Osteocyte (in vitro differentiated cells): ENCODE results near the gene DDB1. TPM values are rescaled to one million over a fixed set of nuclear protein-coding genes. Genes with fewer than 3 reads are reported as not detected.

Experiments used
- DNase-seq: peaks from one replicate; pipeline ENCODE4 v3.0.0; 2021; ENCODE audit warnings: mixed read lengths; ENCODE audit not compliant: unreplicated experiment; ENCODE audit errors: extremely low spot score
- H3K27ac Mint-ChIP-seq: one replicate; pipeline ENCODE4 v1.8.0; 2021; ENCODE audit warnings: mild to moderate bottlenecking, mixed read lengths; ENCODE audit not compliant: unreplicated experiment
- H3K27me3 Mint-ChIP-seq: one replicate; pipeline ENCODE4 v1.8.0; 2021; ENCODE audit warnings: mixed read lengths; ENCODE audit not compliant: unreplicated experiment
- H3K36me3 Mint-ChIP-seq: one replicate; pipeline ENCODE4 v1.8.0; 2021; ENCODE audit warnings: mixed read lengths; ENCODE audit not compliant: unreplicated experiment
- H3K4me1 Mint-ChIP-seq: one replicate; pipeline ENCODE4 v1.8.0; 2021; ENCODE audit warnings: mixed read lengths; ENCODE audit not compliant: unreplicated experiment
- H3K4me3 Mint-ChIP-seq: one replicate; pipeline ENCODE4 v1.8.0; 2021; ENCODE audit warnings: mild to moderate bottlenecking, moderate library complexity, mixed read lengths; ENCODE audit not compliant: unreplicated experiment
- H3K9me3 Mint-ChIP-seq: one replicate; pipeline ENCODE4 v1.8.0; 2021; ENCODE audit warnings: mixed read lengths; ENCODE audit not compliant: unreplicated experiment
- CTCF ChIP-seq: fragments of 200-600 bp; sonication (generic); IDR thresholded peaks from 2 replicates; pipeline ENCODE4 v1.5.0; 2021; ENCODE audit warnings: antibody characterized with exemption, mild to moderate bottlenecking, moderate library complexity
- total RNA-seq: library from RNA; stranded (reverse); gene quantifications from 2 replicates; pipeline ENCODE4 v1.2.1, GENCODE V29; 2021

Gene DDB1
- total RNA-seq, 1 donor from 2014 or later, result 266 TPM

DNA sequence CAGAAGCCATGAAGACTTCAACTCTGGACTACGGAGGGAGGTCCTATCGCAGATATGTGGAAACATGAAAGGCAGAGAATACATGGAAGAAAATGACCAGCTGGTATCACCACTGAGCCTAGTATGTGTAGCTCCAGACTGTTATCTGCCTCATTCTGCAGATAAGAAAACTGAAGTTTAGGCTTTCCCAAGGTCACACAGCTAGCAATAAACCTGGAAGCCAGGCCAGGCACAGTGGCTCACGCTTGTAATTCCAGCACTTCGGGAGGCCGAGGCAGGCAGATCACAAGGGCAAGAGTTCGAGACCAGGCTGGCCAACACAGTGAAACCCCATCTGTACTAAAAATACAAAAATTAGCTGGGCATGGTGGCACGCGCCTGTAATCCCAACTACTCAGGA lies 22.2 kb downstream of the DDB1 start:
- Mint-ChIP-seq H3K4me1 (no peaks in the 10 kb centered on the region), H3K4me3 (no peak overlapping the region), H3K36me3 (peaks cover 24% of the 10 kb centered on the region), H3K27ac (no peak overlapping the region), H3K27me3 (no peaks in the 10 kb centered on the region), H3K9me3 (no peaks in the 10 kb centered on the region)
- DNase-seq, result no peak
- TF ChIP-seq CTCF, result no peak

GRCh38 chr11:61309739-61310138 lies 23.2 kb downstream of the DDB1 start:
- Mint-ChIP-seq H3K27ac (no peak overlapping the region), H3K27me3 (no peaks in the 10 kb centered on the region), H3K4me1 (no peaks in the 10 kb centered on the region), H3K36me3 (peaks cover 25% of the 10 kb centered on the region), H3K4me3 (no peak overlapping the region), H3K9me3 (no peaks in the 10 kb centered on the region)
- no peak for DNase-seq
- TF ChIP-seq CTCF, result no peak

DNA sequence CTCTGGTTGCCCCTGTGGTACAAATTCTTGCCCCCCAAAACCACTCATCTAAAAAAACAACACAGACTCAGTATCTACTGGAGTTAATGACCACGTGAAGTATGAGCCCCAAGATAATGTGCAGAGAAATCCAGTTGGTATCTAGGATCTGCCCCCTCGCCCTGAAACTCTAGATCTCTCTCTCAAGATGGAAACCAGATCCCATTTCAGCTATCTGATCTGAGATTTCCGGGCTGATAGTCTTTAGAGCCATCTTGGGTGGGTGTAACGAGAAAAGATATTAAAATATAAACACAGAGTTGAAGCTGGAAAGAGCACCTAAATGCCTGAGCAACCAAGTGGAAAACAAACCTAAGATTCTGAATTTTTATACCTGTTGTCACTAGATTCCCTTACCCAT lies 23.8 kb downstream of the DDB1 start:
- Mint-ChIP-seq H3K36me3 (peaks cover 25% of the 10 kb centered on the region), H3K4me1 (no peaks in the 10 kb centered on the region), H3K27me3 (no peaks in the 10 kb centered on the region), H3K9me3 (no peaks in the 10 kb centered on the region), H3K27ac (no peak overlapping the region), H3K4me3 (no peak overlapping the region)
- DNase-seq, result no peak
- TF ChIP-seq CTCF, result no peak

- Mint-ChIP-seq H3K36me3 (peaks cover 24% of the 10 kb centered on the region), H3K27me3 (no peaks in the 10 kb centered on the region), H3K4me3 (no peak overlapping the region), H3K27ac (no peak overlapping the region), H3K4me1 (no peaks in the 10 kb centered on the region), H3K9me3 (no peaks in the 10 kb centered on the region)
- DNase-seq, result no peak
- TF ChIP-seq CTCF, result no peak
Observed at GRCh38 chr11:61307354-61307753, 25.6 kb downstream of the DDB1 start.

GRCh38 chr11:61306221-61306620 lies 26.7 kb downstream of the DDB1 start:
- H3K4me1 Mint-ChIP-seq, result no peaks in the 10 kb centered on the region
- H3K27me3 Mint-ChIP-seq, result no peaks in the 10 kb centered on the region
- no peaks in the 10 kb centered on the region for H3K9me3 Mint-ChIP-seq
- no peak overlapping the region for H3K27ac Mint-ChIP-seq
- no peak overlapping the region for H3K4me3 Mint-ChIP-seq
- no peak for DNase-seq
- peaks cover 29% of the 10 kb centered on the region for H3K36me3 Mint-ChIP-seq
- TF ChIP-seq CTCF, result no peak
